SK-N-MC (cell line): ENCODE measurements around the gene TRH.

Source experiments
- EZH2 ChIP-seq: fragments of 200-600 bp; sonication (generic); IDR thresholded peaks from one replicate; pipeline ENCODE4 v1.6.1; 2017; ENCODE audit warnings: antibody characterized with exemption
- POLR2AphosphoS5 ChIP-seq: IDR thresholded peaks from 2 replicates; pipeline ENCODE4 v1.6.1; 2012; ENCODE audit warnings: mild to moderate bottlenecking, low read depth, low read length, borderline replicate concordance

GRCh38 chr3:129972301-129972700 lies 2.2 kb upstream of the TRH start:
- TF ChIP-seq EZH2 (no peak), POLR2AphosphoS5 (no peak)
